ENCODE data around the gene TPM2.
A peak's percentile ranks its signal among the peaks of the same experiment; 100 is the strongest.

TPM2 gene

GRCh38 chr9:35717132-35717870 lies 27.6 kb upstream of the TPM2 start:
- no peak for ATAC-seq

GRCh38 chr9:35716230-35716629 lies 26.5 kb upstream of the TPM2 start:
- DNase-seq (no peak), ATAC-seq (no peak)

More at GRCh38 chr9:35717132-35717870, 27.6 kb upstream of the TPM2 start:
- DNase-seq, result no peak

GRCh38 chr9:35714579-35715252 lies 25.0 kb upstream of the TPM2 start:
- ATAC-seq, result no peak
- no peak for DNase-seq

- no peak for DNase-seq
Measured at GRCh38 chr9:35714123-35714522, 24.4 kb upstream of the TPM2 start.

GRCh38 chr9:35713578-35713977 lies 23.9 kb upstream of the TPM2 start:
- DNase-seq, result no peak
- no peak for ATAC-seq

More at GRCh38 chr9:35714123-35714522, 24.4 kb upstream of the TPM2 start:
- ATAC-seq, result no peak

- ATAC-seq, result no peak
- DNase-seq, result no peak
Measured at GRCh38 chr9:35712762-35713400, 23.2 kb upstream of the TPM2 start.

- no peak for ATAC-seq
- DNase-seq, result no peak
Measured at GRCh38 chr9:35711501-35712428, 22.0 kb upstream of the TPM2 start.

- DNase-seq (no peak), ATAC-seq (no peak)
Measured at GRCh38 chr9:35710818-35711500, 21.2 kb upstream of the TPM2 start.

- DNase-seq (no peak), ATAC-seq (no peak)
Measured at GRCh38 chr9:35708146-35708545, 18.4 kb upstream of the TPM2 start.

- DNase-seq (no peak), ATAC-seq (no peak)
Measured at GRCh38 chr9:35706951-35707350, 17.2 kb upstream of the TPM2 start.

- ATAC-seq, result no peak
Measured at GRCh38 chr9:35705836-35706430, 16.2 kb upstream of the TPM2 start.

GRCh38 chr9:35705372-35705771 lies 15.6 kb upstream of the TPM2 start:
- ATAC-seq (no peak), DNase-seq (no peak)

More at GRCh38 chr9:35705836-35706430, 16.2 kb upstream of the TPM2 start:
- no peak for DNase-seq

GRCh38 chr9:35703906-35704672 lies 14.4 kb upstream of the TPM2 start:
- DNase-seq, result no peak
- no peak for ATAC-seq

GRCh38 chr9:35702696-35703095 lies 13.0 kb upstream of the TPM2 start:
- ATAC-seq, result no peak

GRCh38 chr9:35700942-35701341 lies 11.2 kb upstream of the TPM2 start:
- ATAC-seq (no peak), DNase-seq (no peak)

More at GRCh38 chr9:35702696-35703095, 13.0 kb upstream of the TPM2 start:
- DNase-seq, result no peak

GRCh38 chr9:35700031-35700430 lies 10.3 kb upstream of the TPM2 start:
- DNase-seq (no peak), ATAC-seq (no peak)

GRCh38 chr9:35698231-35698630 lies 8.5 kb upstream of the TPM2 start:
- ATAC-seq, result no peak
- no peak for DNase-seq

- no peak for ATAC-seq
- no peak for DNase-seq
Measured at GRCh38 chr9:35697486-35697885, 7.8 kb upstream of the TPM2 start.

GRCh38 chr9:35696520-35697215 lies 6.9 kb upstream of the TPM2 start:
- peak; percentile 70 for DNase-seq
- ATAC-seq, result peak; percentile 86

- DNase-seq, result no peak
- ATAC-seq, result no peak
Measured at GRCh38 chr9:35695943-35696401, 6.2 kb upstream of the TPM2 start.
